NCI-H526 (cell line): Measurements from ENCODE around the gene CELSR1.

ENCODE experiments used
- DNase-seq, 2 experiments: peaks; one replicate each; lab custom pipeline; 2025; lab: John Stamatoyannopoulos, UW

Gene CELSR1

GRCh38 chr22:46575911-46576555 is 38.6 kb upstream of the CELSR1 start:
- peak in 1 of 2 experiments; percentile 9 for DNase-seq

- peak in 1 of 2 experiments; percentile 21 for DNase-seq
Measured at GRCh38 chr22:46574993-46575910, 37.8 kb upstream of the CELSR1 start.

GRCh38 chr22:46574438-46574992 is 37.1 kb upstream of the CELSR1 start:
- DNase-seq = no peak

- no peak for DNase-seq
Measured at GRCh38 chr22:46573781-46574437, 36.5 kb upstream of the CELSR1 start.

GRCh38 chr22:46572911-46573780 is 35.7 kb upstream of the CELSR1 start:
- no peak for DNase-seq

- no peak for DNase-seq
Measured at GRCh38 chr22:46571642-46572250, 34.3 kb upstream of the CELSR1 start.

GRCh38 chr22:46569848-46570695 is 32.7 kb upstream of the CELSR1 start:
- DNase-seq = no peak

GRCh38 chr22:46569055-46569847 is 31.8 kb upstream of the CELSR1 start:
- DNase-seq = no peak

GRCh38 chr22:46568102-46568809 is 30.8 kb upstream of the CELSR1 start:
- DNase-seq = no peak

GRCh38 chr22:46567471-46567870 is 30.1 kb upstream of the CELSR1 start:
- DNase-seq = no peak

GRCh38 chr22:46564084-46564714 is 26.8 kb upstream of the CELSR1 start:
- peak in 1 of 2 experiments; percentile 66 for DNase-seq

- peak; percentile 73 to 91 for DNase-seq
Measured at GRCh38 chr22:46563381-46564083, 26.1 kb upstream of the CELSR1 start.

GRCh38 chr22:46561435-46561905 is 24.1 kb upstream of the CELSR1 start:
- peak; percentile 9 to 39 for DNase-seq

GRCh38 chr22:46560696-46561295 is 23.4 kb upstream of the CELSR1 start:
- no peak for DNase-seq

GRCh38 chr22:46557736-46558480 is 20.5 kb upstream of the CELSR1 start:
- DNase-seq = no peak

- no peak for DNase-seq
Measured at GRCh38 chr22:46556775-46557174, 19.4 kb upstream of the CELSR1 start.
